Right hindlimb (tissue), 1 donor: Measurements from ENCODE around the gene JCHAIN.
"Not testable (repeated sequence)": the region's sequence is repeated elsewhere in the genome, so short reads cannot be mapped to it uniquely, and the experiment has no call there.

Experiments
- DNase-seq: peaks from one replicate; pipeline ENCODE4 v3.0.0-alpha.2; 2018

JCHAIN gene

DNA sequence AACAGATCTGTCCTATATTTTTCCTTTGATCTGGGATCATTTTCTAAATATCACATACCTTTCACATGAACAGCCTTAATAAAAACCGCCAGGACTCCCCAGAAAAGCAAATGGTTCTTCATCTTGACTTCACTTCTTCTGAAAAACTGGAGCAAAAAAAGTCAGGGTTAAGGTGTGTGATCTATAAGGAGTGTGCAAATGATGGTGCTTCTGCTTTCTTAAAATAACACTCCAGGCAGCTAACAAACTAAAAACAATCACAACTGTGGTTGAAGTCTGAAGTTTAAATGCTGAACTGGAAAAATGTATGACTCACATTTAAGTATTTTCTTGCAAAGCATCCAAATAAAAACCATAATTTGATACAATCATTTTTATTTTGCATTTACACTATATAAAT lies at the start of gene JCHAIN:
Gene JCHAIN, minus strand, starts transcription at position 140 of the 400 bp plus-strand sequence. Its CDS starts 18 bp downstream, at position 122.
- DNase-seq: no peak

DNA sequence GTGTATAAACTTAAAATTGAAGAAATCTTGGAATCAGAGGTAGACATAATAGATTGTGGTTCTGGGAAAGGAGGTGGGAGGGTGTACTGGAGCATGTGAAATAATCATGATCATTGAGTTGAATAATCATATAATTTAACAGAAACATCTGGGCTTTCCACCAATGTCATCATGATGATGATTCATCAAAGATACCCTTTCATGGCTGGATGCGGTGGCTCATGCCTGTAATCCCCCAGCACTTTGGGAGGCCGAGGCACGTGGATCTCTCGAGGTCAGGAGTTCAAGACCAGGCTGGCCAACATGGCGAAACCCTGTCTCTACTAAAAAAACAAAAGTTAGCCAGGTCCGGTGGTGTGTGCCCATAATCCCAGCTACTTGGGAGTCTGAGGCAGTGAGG lies 48.8 kb upstream of the JCHAIN start:
- DNase-seq: no peak

DNA sequence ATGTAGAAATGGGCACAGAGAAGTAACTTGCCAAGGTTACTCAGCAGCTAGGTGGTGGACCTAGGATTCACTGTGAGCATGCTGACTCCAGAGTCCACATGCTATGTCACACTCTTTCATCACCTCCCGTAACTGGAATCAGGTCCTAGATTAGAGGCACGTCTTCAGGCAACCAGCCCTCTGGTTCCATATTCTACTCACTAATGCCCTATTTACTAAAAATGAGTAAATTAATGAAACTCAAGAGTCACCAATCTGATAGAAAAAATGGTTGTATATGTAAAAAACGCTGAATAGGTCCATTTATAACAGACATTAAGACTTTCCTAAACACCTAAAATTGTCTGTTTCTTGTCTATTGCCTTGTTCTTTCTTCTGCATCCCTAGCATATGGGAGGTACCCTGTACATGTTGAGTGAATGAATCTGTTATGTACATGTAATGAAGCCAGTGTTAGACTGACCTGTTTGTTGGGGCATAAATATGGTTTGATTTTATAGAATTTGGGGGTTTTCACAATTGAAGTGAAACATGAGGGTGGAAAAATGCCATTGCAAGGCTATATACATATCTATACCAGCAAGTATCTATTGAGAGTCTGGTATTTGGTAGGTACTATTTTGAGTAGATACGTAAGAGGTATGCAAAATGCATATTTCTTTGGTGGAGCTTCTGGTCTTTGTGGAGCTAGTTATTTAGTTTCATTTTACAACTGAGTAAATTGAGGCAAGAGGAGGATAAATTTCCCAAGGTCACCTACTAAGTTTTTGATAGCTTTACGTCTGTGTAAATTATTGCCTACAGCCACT lies 48.0 kb upstream of the JCHAIN start:
- no peak for DNase-seq

GRCh38 chr4:70713453-70714078 lies 47.3 kb upstream of the JCHAIN start:
- no peak for DNase-seq

- DNase-seq: no peak
These were observed 46.5 kb upstream of the JCHAIN start for GRCh38 chr4:70712604-70713452.

DNA sequence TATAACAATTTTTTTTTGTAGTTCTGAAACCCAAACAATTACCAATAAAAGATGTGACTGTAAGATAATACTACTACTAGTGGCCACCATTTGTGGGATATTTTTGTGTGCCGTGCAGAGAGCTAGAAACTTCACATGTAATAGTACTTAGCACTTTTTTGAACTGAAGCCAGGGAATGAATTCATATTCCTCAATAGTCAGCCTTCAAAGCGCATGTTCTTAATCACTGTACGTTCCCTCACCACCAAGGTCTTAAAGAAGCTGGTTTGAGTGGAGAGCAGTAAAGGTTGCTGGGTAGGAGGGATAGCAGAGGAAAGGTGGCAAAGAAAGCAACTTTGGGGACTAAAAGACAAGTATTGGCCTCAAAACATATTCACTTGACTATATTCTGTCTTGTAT lies 45.8 kb upstream of the JCHAIN start:
- no peak for DNase-seq

DNA sequence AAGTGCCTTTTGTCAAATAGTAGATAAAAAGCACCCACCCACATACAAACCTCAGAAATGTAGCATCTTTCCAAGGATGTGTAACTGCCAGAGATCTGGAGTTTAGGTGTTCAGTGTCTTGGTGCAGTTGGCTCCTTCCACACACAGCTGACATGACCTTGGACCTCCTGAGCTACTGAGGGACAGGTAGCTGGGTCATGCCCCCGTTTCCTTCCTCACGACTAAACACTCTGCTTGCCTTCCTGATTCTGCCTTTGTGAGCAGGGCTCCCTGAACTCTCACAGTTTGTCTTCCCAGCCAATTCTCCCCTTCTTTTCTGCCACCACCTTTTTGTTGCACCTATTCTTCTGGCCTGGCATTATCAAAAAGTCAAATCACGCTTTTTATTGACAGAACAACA lies 45.3 kb upstream of the JCHAIN start:
- no peak for DNase-seq

GRCh38 chr4:70709611-70710205 lies 43.4 kb upstream of the JCHAIN start:
- DNase-seq: no peak

DNA sequence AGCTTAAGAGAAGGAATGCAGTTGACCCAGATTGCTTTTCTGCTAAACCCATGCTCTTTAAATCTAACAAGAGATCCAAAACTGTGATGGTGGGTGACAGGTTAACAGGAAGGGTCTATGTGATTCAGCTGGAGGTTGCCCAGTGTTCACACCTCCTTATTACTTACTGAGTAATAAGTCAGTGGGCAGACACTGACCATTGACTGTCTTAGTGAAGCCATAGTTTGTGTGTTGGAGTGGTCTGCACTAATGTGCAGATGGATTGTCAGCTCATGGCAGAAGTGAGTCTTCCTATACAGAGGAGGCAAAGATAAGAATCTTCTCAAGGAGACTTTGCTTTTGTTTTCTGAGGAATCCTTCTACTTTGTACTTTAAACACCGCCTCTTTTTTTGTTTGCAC lies 40.2 kb upstream of the JCHAIN start:
- DNase-seq: no peak

- DNase-seq: no peak
These were observed 39.7 kb upstream of the JCHAIN start for GRCh38 chr4:70706044-70706461.

GRCh38 chr4:70705183-70706043 lies 39.1 kb upstream of the JCHAIN start:
- DNase-seq: peak; percentile 84

GRCh38 chr4:70704931-70705182 lies 38.5 kb upstream of the JCHAIN start:
- no peak for DNase-seq

- DNase-seq: peak; percentile 91
These were observed 38.1 kb upstream of the JCHAIN start for GRCh38 chr4:70704215-70704930.

GRCh38 chr4:70703619-70704214 lies 37.4 kb upstream of the JCHAIN start:
- no peak for DNase-seq

- not testable (repeated sequence) for DNase-seq
These were observed 36.3 kb upstream of the JCHAIN start for GRCh38 chr4:70702592-70702991.

- no peak for DNase-seq
These were observed 35.0 kb upstream of the JCHAIN start for GRCh38 chr4:70701271-70701670.

DNA sequence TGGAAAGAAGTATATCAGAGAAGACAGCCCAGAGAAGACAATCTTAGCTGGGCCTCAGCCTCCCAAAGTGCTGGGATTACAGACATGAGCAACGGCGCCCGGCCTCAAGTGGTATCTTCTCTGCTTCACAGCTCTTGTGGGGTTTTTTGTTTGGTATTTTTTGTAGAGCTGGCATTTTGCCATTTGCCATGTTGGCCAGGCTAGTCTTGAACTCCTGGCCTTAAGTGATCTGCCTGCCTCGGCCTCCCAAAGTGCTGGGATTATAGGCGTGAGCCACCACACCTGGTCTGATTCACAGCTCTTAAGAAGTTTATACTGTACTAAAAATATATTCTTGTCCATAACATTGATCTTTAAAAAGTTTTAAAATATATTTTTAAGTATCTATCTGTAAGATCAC lies 34.4 kb upstream of the JCHAIN start:
- no peak for DNase-seq

- not testable (repeated sequence) for DNase-seq
These were observed 32.1 kb upstream of the JCHAIN start for GRCh38 chr4:70698435-70698834.

DNA sequence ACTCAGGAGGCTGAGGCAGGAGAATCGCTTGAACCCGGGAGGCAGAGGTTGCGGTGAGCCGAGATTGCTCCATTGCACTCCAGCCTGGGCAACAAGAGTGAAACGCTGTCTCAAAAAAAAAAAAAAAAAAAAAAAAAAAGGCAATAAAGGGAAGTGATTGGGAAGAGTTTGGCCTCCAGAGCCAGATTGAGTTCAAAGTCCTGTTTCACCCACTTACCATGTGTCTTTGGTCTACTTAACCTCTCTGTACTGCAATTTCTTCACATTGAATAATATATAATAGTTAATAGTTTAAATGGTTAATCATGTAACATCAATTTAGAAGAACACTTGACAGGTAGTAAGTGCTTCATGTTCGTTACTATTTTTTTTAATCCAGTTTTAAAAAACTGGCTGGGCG lies 28.3 kb upstream of the JCHAIN start:
- DNase-seq: not testable (repeated sequence)

DNA sequence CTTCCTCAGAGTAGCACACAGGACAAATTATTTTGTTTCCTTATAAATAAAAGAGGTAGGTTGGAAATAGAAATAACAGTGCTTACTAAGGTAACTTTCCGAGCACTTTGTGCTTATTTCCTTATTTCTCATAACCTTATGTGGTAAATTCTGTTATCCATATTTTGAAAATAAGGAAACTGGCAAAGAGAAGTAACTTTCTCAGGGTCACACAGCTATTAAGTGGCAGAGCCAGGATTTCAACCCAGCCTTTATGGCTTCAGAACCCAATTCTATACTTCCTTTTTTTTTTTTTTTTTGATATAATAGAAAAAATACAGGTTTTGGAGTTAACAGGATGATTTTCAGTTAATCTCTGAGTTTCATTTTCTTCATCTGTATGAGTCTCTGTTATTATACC lies 25.4 kb upstream of the JCHAIN start:
- DNase-seq: no peak

- no peak for DNase-seq
These were observed 22.5 kb upstream of the JCHAIN start for GRCh38 chr4:70688795-70689231.
